GM23248 (cell line): ENCODE results near the gene SEMA3C. TPM values are rescaled to one million over a fixed set of nuclear protein-coding genes. Genes with fewer than 3 reads are reported as not detected.

Experiments used
- DNase-seq: peaks from one replicate; pipeline ENCODE4 v3.0.0-alpha.2; 2015
- H2AFZ ChIP-seq: fragments of 200-600 bp; sonication (generic); 2 replicates; pipeline ENCODE4 v1.6.1; 2016; ENCODE audit warnings: antibody characterized with exemption
- H3F3A ChIP-seq: fragments of 200-600 bp; sonication (generic); 2 replicates; pipeline ENCODE4 v1.6.1; 2016; ENCODE audit warnings: mild to moderate bottlenecking, antibody characterized with exemption, mixed run types; ENCODE audit not compliant: insufficient read depth
- H3K27ac ChIP-seq: fragments of 200-600 bp; sonication (generic); 2 replicates; pipeline ENCODE4 v1.5.1; 2016; ENCODE audit warnings: mild to moderate bottlenecking
- H3K27me3 ChIP-seq: fragments of 200-600 bp; sonication (generic); replicated peaks from 2 replicates; pipeline ENCODE4 v1.6.1; 2016; ENCODE audit warnings: mild to moderate bottlenecking; ENCODE audit not compliant: insufficient read depth
- H3K36me3 ChIP-seq: fragments of 200-600 bp; sonication (generic); 2 replicates; pipeline ENCODE4 v1.6.1; 2016; ENCODE audit warnings: low read depth, mild to moderate bottlenecking
- H3K4me1 ChIP-seq: fragments of 200-600 bp; sonication (generic); 2 replicates; pipeline ENCODE4 v1.6.1; 2016; ENCODE audit warnings: mild to moderate bottlenecking; ENCODE audit not compliant: insufficient read depth
- H3K4me2 ChIP-seq: fragments of 200-600 bp; sonication (generic); one replicate; pipeline ENCODE4 v1.6.1; 2016; ENCODE audit warnings: mild to moderate bottlenecking; ENCODE audit not compliant: unreplicated experiment
- H3K4me3 ChIP-seq: fragments of 200-600 bp; sonication (generic); 2 replicates; pipeline ENCODE4 v1.5.1; 2016; ENCODE audit warnings: mild to moderate bottlenecking
- H3K79me2 ChIP-seq: fragments of 200-600 bp; sonication (generic); 2 replicates; pipeline ENCODE4 v1.6.1; 2016; ENCODE audit warnings: mild to moderate bottlenecking; ENCODE audit not compliant: insufficient read depth
- H3K9ac ChIP-seq: fragments of 200-600 bp; sonication (generic); 2 replicates; pipeline ENCODE4 v1.6.1; 2016; ENCODE audit warnings: mild to moderate bottlenecking
- H3K9me2 ChIP-seq: fragments of 200-600 bp; sonication (generic); 2 replicates; pipeline ENCODE4 v1.6.1; 2016; ENCODE audit warnings: mixed run types, mild to moderate bottlenecking, moderate library complexity; ENCODE audit not compliant: insufficient read depth
- H3K9me3 ChIP-seq: fragments of 200-600 bp; sonication (generic); one replicate; pipeline ENCODE4 v1.6.1; 2017; ENCODE audit warnings: low read depth
- H4K20me1 ChIP-seq: fragments of 200-600 bp; sonication (generic); 2 replicates; pipeline ENCODE4 v1.6.0; 2016; ENCODE audit not compliant: insufficient read depth
- EZH2 ChIP-seq: fragments of 200-600 bp; sonication (generic); IDR thresholded peaks from 2 replicates; pipeline ENCODE4 v1.6.1; 2018; ENCODE audit warnings: antibody characterized with exemption, mild to moderate bottlenecking; ENCODE audit not compliant: insufficient read depth, poor library complexity, severe bottlenecking
- EZH2phosphoT487 ChIP-seq: fragments of 200-600 bp; sonication (generic); IDR thresholded peaks from 2 replicates; pipeline ENCODE4 v1.6.1; 2018; ENCODE audit warnings: antibody characterized with exemption, moderate library complexity, mild to moderate bottlenecking, low read depth; ENCODE audit not compliant: insufficient read depth
- WGBS, 2 experiments: methylation state at CpG; one replicate each; pipeline ENCODE4 v1.1.6; 2015 to 2017; ENCODE audit warnings: low lambda C conversion rate in 2 of 2, low coverage in 1 of 2; ENCODE audit errors: missing lambda C conversion rate in 2 of 2; 5-methylcytosine and 5-hydroxymethylcytosine counted together
- in situ Hi-C: fragments of 300-500 bp; cut with MboI; formaldehyde crosslinking; loops from 2 replicates; pipeline ENCODE4 v1.15.0; 2020
- polyA plus RNA-seq: library from polyadenylated mRNA; unstranded; fragments of >200 nt; fragmentation: Nextera tagmentation; extraction: Ambion mirVana; gene quantifications from 2 replicates; pipeline ENCODE4 v1.2.1, GENCODE V29; 2016
- total RNA-seq: library from RNA; depleted of rRNA; stranded (reverse); fragments of >200 nt; shearing (Covaris generic); gene quantifications from 2 replicates; pipeline ENCODE4 v1.2.3, GENCODE V29; 2014

Gene SEMA3C
- total and polyA plus RNA-seq, 2 experiments from 2014 or later = 316 to 612 TPM

- 56 to 77% methylated on average over 2 of the region's 2 CpGs for WGBS, 2 experiments
- Histone ChIP-seq H3K79me2 (no peaks in the 10 kb centered on the region), H3K27ac (no peak overlapping the region), H3K27me3 (no peaks in the 10 kb centered on the region), H2AFZ (peak overlapping the region; percentile 45; the same call in 1 of the 2 replicates), H3K4me2 (no peak overlapping the region), H3K36me3 (no peaks in the 10 kb centered on the region), H3K9me3 (no peaks in the 10 kb centered on the region), H3K4me3 (no peak overlapping the region), H3K9ac (no peak overlapping the region), H3K4me1 (peaks cover 41% of the 10 kb centered on the region), H4K20me1 (no peaks in the 10 kb centered on the region), H3K9me2 (no peaks in the 10 kb centered on the region), H3F3A (peaks cover 19% of the 10 kb centered on the region)
- no peak for DNase-seq
- TF ChIP-seq EZH2phosphoT487 = no peak
- TF ChIP-seq EZH2 = no peak
- in situ Hi-C loops = loop anchor here (10.0 kb wide), 1 partner anchor 210 kb away; the partner anchor contains the start of gene SEMA3C
Measured at GRCh38 chr7:80705130-80705781, 213.6 kb downstream of the SEMA3C start.

GRCh38 chr7:80703272-80703671, 215.6 kb downstream of the SEMA3C start:
- Histone ChIP-seq H3K27ac (no peak overlapping the region; the same call in 1 of the 2 replicates), H3K79me2 (no peaks in the 10 kb centered on the region), H3K4me3 (no peak overlapping the region), H3K9me3 (no peaks in the 10 kb centered on the region), H3K9ac (no peak overlapping the region), H4K20me1 (no peaks in the 10 kb centered on the region), H2AFZ (no peak overlapping the region), H3K27me3 (no peaks in the 10 kb centered on the region), H3K4me2 (no peak overlapping the region), H3K36me3 (no peaks in the 10 kb centered on the region), H3K9me2 (no peaks in the 10 kb centered on the region), H3K4me1 (peaks cover 53% of the 10 kb centered on the region), H3F3A (peaks cover 27% of the 10 kb centered on the region)
- WGBS, 2 experiments = 0 to 7% methylated on average over 1 of the region's 1 CpG
- in situ Hi-C loops = loop anchor here (5.0 to 10.0 kb wide), 2 partner anchors 212 to 754 kb away; partner anchors contain the start of gene SEMA3C
- peak; percentile 54 for DNase-seq
- TF ChIP-seq EZH2phosphoT487 (no peak), EZH2 (no peak)

- no peaks in the 10 kb centered on the region for H3K9me3 ChIP-seq
- no peak overlapping the region for H3K9ac ChIP-seq
- H3K27ac ChIP-seq = no peak overlapping the region
- H3K27me3 ChIP-seq = no peaks in the 10 kb centered on the region
- H3F3A ChIP-seq = peaks cover 16% of the 10 kb centered on the region; the same call in 1 of the 2 replicates
- TF ChIP-seq EZH2phosphoT487 = no peak
- TF ChIP-seq EZH2 = no peak
- H3K4me1 ChIP-seq = peaks cover 29% of the 10 kb centered on the region
- peak; percentile 33 for DNase-seq
- H3K4me3 ChIP-seq = no peak overlapping the region
- 31 to 37% methylated on average over 4 of the region's 4 CpGs for WGBS, 2 experiments
- H4K20me1 ChIP-seq = no peaks in the 10 kb centered on the region
- peak overlapping the region; percentile 60 for H2AFZ ChIP-seq
- no peaks in the 10 kb centered on the region for H3K79me2 ChIP-seq
- no peaks in the 10 kb centered on the region for H3K9me2 ChIP-seq
- peak overlapping the region; percentile 38 for H3K4me2 ChIP-seq
- in situ Hi-C loops = loop anchor here (5.0 to 10.0 kb wide), 2 partner anchors 215 to 758 kb away; partner anchors contain the start of gene SEMA3C
- H3K36me3 ChIP-seq = no peaks in the 10 kb centered on the region
Measured at GRCh38 chr7:80699721-80700256, 219.1 kb downstream of the SEMA3C start.

GRCh38 chr7:80699045-80699638, 219.7 kb downstream of the SEMA3C start:
- DNase-seq = peak; percentile 72
- peaks cover 16% of the 10 kb centered on the region; the same call in 1 of the 2 replicates for H3F3A ChIP-seq
- H3K9me2 ChIP-seq = no peaks in the 10 kb centered on the region
- no peaks in the 10 kb centered on the region for H3K36me3 ChIP-seq
- in situ Hi-C loops = no loop called here
- H3K27me3 ChIP-seq = no peaks in the 10 kb centered on the region
- TF ChIP-seq EZH2 = no peak
- TF ChIP-seq EZH2phosphoT487 = no peak
- 19 to 20% methylated on average over 5 of the region's 5 CpGs for WGBS, 2 experiments
- no peak overlapping the region for H3K27ac ChIP-seq
- H3K4me3 ChIP-seq = no peak overlapping the region
- H3K4me1 ChIP-seq = peaks cover 29% of the 10 kb centered on the region
- H4K20me1 ChIP-seq = no peaks in the 10 kb centered on the region
- H3K79me2 ChIP-seq = no peaks in the 10 kb centered on the region
- H3K4me2 ChIP-seq = peak overlapping the region; percentile 36
- no peak overlapping the region for H3K9ac ChIP-seq
- H3K9me3 ChIP-seq = no peaks in the 10 kb centered on the region
- peak overlapping the region; percentile 60 for H2AFZ ChIP-seq
